HK-2 (cell line): ENCODE data around the gene CACNG5.

ENCODE experiments used
- DNase-seq: peaks from one replicate; pipeline ENCODE4 v3.0.0-alpha.2; 2018; ENCODE audit not compliant: unreplicated experiment

The CACNG5 gene

GRCh38 chr17:66834919-66835454 is at the start of gene CACNG5:
Gene CACNG5, plus strand, starts transcription at chr17:66835117. Its CDS starts 42,216 bp downstream, at chr17:66877333.
- no peak for DNase-seq

GRCh38 chr17:66786107-66786506 is 48.8 kb upstream of the CACNG5 start:
- DNase-seq: no peak

- no peak for DNase-seq
Measured at GRCh38 chr17:66787914-66788313, 47.0 kb upstream of the CACNG5 start.

GRCh38 chr17:66789093-66789492 is 45.8 kb upstream of the CACNG5 start:
- DNase-seq: no peak

- no peak for DNase-seq
Measured at GRCh38 chr17:66789961-66790437, 44.9 kb upstream of the CACNG5 start.

GRCh38 chr17:66790501-66791061 is 44.3 kb upstream of the CACNG5 start:
- DNase-seq: no peak

- no peak for DNase-seq
Measured at GRCh38 chr17:66791347-66791746, 43.6 kb upstream of the CACNG5 start.

GRCh38 chr17:66793814-66794213 is 41.1 kb upstream of the CACNG5 start:
- DNase-seq: no peak

- DNase-seq: no peak
Measured at GRCh38 chr17:66795486-66795885, 39.4 kb upstream of the CACNG5 start.

GRCh38 chr17:66799849-66800537 is 34.9 kb upstream of the CACNG5 start:
- no peak for DNase-seq

- no peak for DNase-seq
Measured at GRCh38 chr17:66803474-66803951, 31.4 kb upstream of the CACNG5 start.

GRCh38 chr17:66805567-66805966 is 29.4 kb upstream of the CACNG5 start:
- DNase-seq: no peak

- DNase-seq: no peak
Measured at GRCh38 chr17:66807182-66807581, 27.7 kb upstream of the CACNG5 start.

GRCh38 chr17:66809408-66809807 is 25.5 kb upstream of the CACNG5 start:
- no peak for DNase-seq

- DNase-seq: no peak
Measured at GRCh38 chr17:66810951-66811682, 23.8 kb upstream of the CACNG5 start.

GRCh38 chr17:66811683-66812054 is 23.2 kb upstream of the CACNG5 start:
- DNase-seq: no peak

- DNase-seq: no peak
Measured at GRCh38 chr17:66812571-66812970, 22.3 kb upstream of the CACNG5 start.

- no peak for DNase-seq
Measured at GRCh38 chr17:66813296-66813695, 21.6 kb upstream of the CACNG5 start.

- no peak for DNase-seq
Measured at GRCh38 chr17:66814026-66814425, 20.9 kb upstream of the CACNG5 start.

- DNase-seq: no peak
Measured at GRCh38 chr17:66814570-66814969, 20.3 kb upstream of the CACNG5 start.

- no peak for DNase-seq
Measured at GRCh38 chr17:66817750-66818149, 17.2 kb upstream of the CACNG5 start.

- DNase-seq: no peak
Measured at GRCh38 chr17:66819466-66819865, 15.5 kb upstream of the CACNG5 start.

GRCh38 chr17:66822009-66822408 is 12.9 kb upstream of the CACNG5 start:
- no peak for DNase-seq
